Neural cell (in vitro differentiated cells): Measurements from ENCODE around the gene ALOXE3. TPM values are rescaled to one million over a fixed set of nuclear protein-coding genes. Genes with fewer than 3 reads are reported as not detected.
A peak's percentile ranks its signal among the peaks of the same experiment; 100 is the strongest.

Source experiments
- H2AFZ ChIP-seq: fragments of 200-600, 300-800 bp; sonication (generic), shearing (Covaris generic); 2 replicates; pipeline ENCODE4 v1.6.0; 2014; ENCODE audit warnings: low read depth, mild to moderate bottlenecking, antibody characterized with exemption, low read length, moderate library complexity
- H3F3A ChIP-seq: fragments of 200-600 bp; shearing (Covaris generic); 2 replicates; pipeline ENCODE4 v1.6.1; 2016; ENCODE audit warnings: mild to moderate bottlenecking, moderate library complexity, mixed read lengths, antibody characterized with exemption, low read length; ENCODE audit not compliant: insufficient read depth, poor library complexity, severe bottlenecking
- H3K27ac ChIP-seq: fragments of 200-600, 300-800 bp; sonication (generic), shearing (Covaris generic); 2 replicates; pipeline ENCODE4 v1.5.1; 2014; ENCODE audit warnings: mild to moderate bottlenecking, low read length, moderate library complexity
- H3K27me3 ChIP-seq: fragments of 300-800, 200-600 bp; sonication (generic), shearing (Covaris generic); 2 replicates; pipeline ENCODE4 v1.6.0; 2014; ENCODE audit warnings: mild to moderate bottlenecking, low read depth, low read length, moderate library complexity; ENCODE audit not compliant: insufficient read depth
- H3K36me3 ChIP-seq: fragments of 300-800, 200-600 bp; sonication (generic), shearing (Covaris generic); 2 replicates; pipeline ENCODE4 v1.5.1; 2014; ENCODE audit warnings: mild to moderate bottlenecking, antibody characterized with exemption, low read length, moderate library complexity; ENCODE audit not compliant: insufficient read depth
- H3K4me2 ChIP-seq: fragments of 300-800, 200-600 bp; sonication (generic), shearing (Covaris generic); 2 replicates; pipeline ENCODE4 v1.6.0; 2014; ENCODE audit warnings: mild to moderate bottlenecking, low read length
- H3K4me3 ChIP-seq: fragments of 300-800, 200-600 bp; sonication (generic), shearing (Covaris generic); 2 replicates; pipeline ENCODE4 v1.5.1; 2014; ENCODE audit warnings: mild to moderate bottlenecking, low read length, moderate library complexity
- H3K79me2 ChIP-seq: fragments of 200-600 bp; shearing (Covaris generic); replicated peaks from 2 replicates; pipeline ENCODE4 v1.6.0; 2014; ENCODE audit warnings: mild to moderate bottlenecking, low read length, moderate library complexity; ENCODE audit not compliant: insufficient read depth
- H3K9ac ChIP-seq: fragments of 300-800, 200-600 bp; sonication (generic), shearing (Covaris generic); 2 replicates; pipeline ENCODE4 v1.6.1; 2016; ENCODE audit warnings: mild to moderate bottlenecking, low read length, mixed read lengths
- H3K9me2 ChIP-seq: fragments of 200-600 bp; shearing (Covaris generic); 2 replicates; pipeline ENCODE4 v1.6.1; 2016; ENCODE audit warnings: mild to moderate bottlenecking, low read length, mixed read lengths; ENCODE audit not compliant: insufficient read depth
- H3K9me3 ChIP-seq: fragments of 200-600, 300-800 bp; sonication (generic), shearing (Covaris generic); 2 replicates; pipeline ENCODE4 v1.6.1; 2016; ENCODE audit warnings: mild to moderate bottlenecking, mixed run types, low read length, moderate library complexity, mixed read lengths
- H4K20me1 ChIP-seq: fragments of 200-600 bp; shearing (Covaris generic); 2 replicates; pipeline ENCODE4 v1.6.1; 2016; ENCODE audit warnings: mild to moderate bottlenecking, mixed run types; ENCODE audit not compliant: insufficient read depth
- EP300 ChIP-seq: fragments of 450-650 bp; conservative IDR thresholded peaks from 2 replicates; pipeline ENCODE4 v1.6.1; 2014; ENCODE audit warnings: antibody characterized with exemption, mild to moderate bottlenecking, moderate library complexity; ENCODE audit not compliant: poor library complexity, severe bottlenecking
- EZH2 ChIP-seq: fragments of 200-600, 300-800 bp; shearing (Covaris generic), sonication (generic); IDR thresholded peaks from 2 replicates; pipeline ENCODE4 v1.6.1; 2014; ENCODE audit warnings: antibody characterized with exemption, low read length, borderline replicate concordance, mild to moderate bottlenecking; ENCODE audit not compliant: insufficient read depth, poor library complexity, severe bottlenecking
- MXI1 ChIP-seq: fragments of 450-650 bp; conservative IDR thresholded peaks from 2 replicates; pipeline ENCODE4 v1.6.1; 2014; ENCODE audit warnings: antibody characterized with exemption, mild to moderate bottlenecking; ENCODE audit not compliant: poor library complexity, severe bottlenecking
- POLR2AphosphoS5 ChIP-seq: IDR thresholded peaks from 2 replicates; pipeline ENCODE4 v1.6.1; 2012
- RAD21 ChIP-seq: fragments of 450-650 bp; conservative IDR thresholded peaks from 2 replicates; pipeline ENCODE4 v1.6.1; 2014; ENCODE audit warnings: antibody characterized with exemption, mild to moderate bottlenecking, moderate library complexity
- SMC3 ChIP-seq: fragments of 450-650 bp; conservative IDR thresholded peaks from 2 replicates; pipeline ENCODE4 v1.6.1; 2014; ENCODE audit warnings: antibody characterized with exemption, mild to moderate bottlenecking, moderate library complexity; ENCODE audit not compliant: poor library complexity
- TAF1 ChIP-seq: IDR thresholded peaks from 2 replicates; pipeline ENCODE4 v1.6.1; 2012; ENCODE audit warnings: low read depth
- polyA plus RNA-seq: library from polyadenylated mRNA; depleted of rRNA; stranded (reverse); fragments of >200 nt; gene quantifications from 2 replicates; pipeline ENCODE4 v1.2.3, GENCODE V29; 2014
- TF ChIP-seq, protein P1 (sequence below): IDR thresholded peaks from 2 replicates; pipeline ENCODE4 v1.6.1; 2012; ENCODE audit warnings: borderline replicate concordance
- TF ChIP-seq, protein P2 (sequence below): fragments of 450-650 bp; IDR thresholded peaks from 2 replicates; pipeline ENCODE4 v1.5.1; 2014; ENCODE audit warnings: antibody characterized with exemption, mild to moderate bottlenecking, moderate library complexity; ENCODE audit not compliant: poor library complexity, severe bottlenecking

Gene ALOXE3
- polyA plus RNA-seq, 1 donor from 2014 or later: 0.77 TPM

DNA sequence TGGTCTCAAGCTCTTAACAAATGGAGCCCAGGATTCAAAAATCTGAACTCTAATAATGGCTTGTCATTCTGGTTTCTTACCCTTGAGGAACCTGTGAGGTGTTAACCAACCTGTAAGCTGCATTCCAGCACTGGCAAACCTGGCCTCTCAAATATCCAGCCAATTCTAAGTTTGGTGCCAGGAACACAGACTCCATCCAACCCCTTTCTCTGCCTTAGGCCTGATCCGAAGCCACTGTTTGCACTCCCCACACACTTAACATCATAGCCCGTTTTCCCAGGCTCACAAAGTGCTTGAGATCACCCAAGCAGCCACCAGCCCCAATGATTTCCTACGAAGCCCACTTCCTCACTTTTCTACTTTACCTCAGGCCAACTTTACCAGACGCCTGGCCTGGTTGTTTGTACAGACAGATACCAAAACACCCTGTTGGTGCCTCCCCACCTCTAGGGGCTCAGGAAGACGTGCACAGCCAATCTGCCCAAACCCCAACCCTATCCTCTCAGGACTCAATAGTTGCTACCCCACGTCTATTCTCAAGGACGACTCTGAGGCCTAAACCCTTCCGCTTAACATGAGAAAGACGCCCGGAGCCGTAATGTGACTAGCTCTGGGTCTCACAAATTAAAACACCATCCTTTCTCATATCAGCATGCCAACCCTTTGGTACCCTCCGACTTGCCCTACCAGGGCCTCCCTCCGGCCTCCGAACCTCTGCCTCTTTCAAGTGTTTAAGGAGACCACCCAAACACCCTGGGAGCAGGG, 37.1 kb upstream of the ALOXE3 start:
- peak overlapping the region; percentile 75 for H3K27ac ChIP-seq
- H4K20me1 ChIP-seq: peaks cover 7% of the 10 kb centered on the region
- H3K36me3 ChIP-seq: no peaks in the 10 kb centered on the region
- no peaks in the 10 kb centered on the region for H3K27me3 ChIP-seq
- peaks cover 17% of the 10 kb centered on the region for H3K79me2 ChIP-seq
- peak overlapping the region; percentile 67 for H3K4me3 ChIP-seq
- H3K4me2 ChIP-seq: peak overlapping the region; percentile 52
- no peaks in the 10 kb centered on the region for H3K9me2 ChIP-seq
- peaks cover 6% of the 10 kb centered on the region for H3F3A ChIP-seq
- no peaks in the 10 kb centered on the region for H3K9me3 ChIP-seq
- H2AFZ ChIP-seq: no peak overlapping the region
- TF ChIP-seq RAD21 (no peak), EP300 (no peak), EZH2 (no peak), POLR2AphosphoS5 (no peak), TAF1 (no peak), SMC3 (no peak), MXI1 (no peak)
- TF ChIP-seq, protein P1, sequence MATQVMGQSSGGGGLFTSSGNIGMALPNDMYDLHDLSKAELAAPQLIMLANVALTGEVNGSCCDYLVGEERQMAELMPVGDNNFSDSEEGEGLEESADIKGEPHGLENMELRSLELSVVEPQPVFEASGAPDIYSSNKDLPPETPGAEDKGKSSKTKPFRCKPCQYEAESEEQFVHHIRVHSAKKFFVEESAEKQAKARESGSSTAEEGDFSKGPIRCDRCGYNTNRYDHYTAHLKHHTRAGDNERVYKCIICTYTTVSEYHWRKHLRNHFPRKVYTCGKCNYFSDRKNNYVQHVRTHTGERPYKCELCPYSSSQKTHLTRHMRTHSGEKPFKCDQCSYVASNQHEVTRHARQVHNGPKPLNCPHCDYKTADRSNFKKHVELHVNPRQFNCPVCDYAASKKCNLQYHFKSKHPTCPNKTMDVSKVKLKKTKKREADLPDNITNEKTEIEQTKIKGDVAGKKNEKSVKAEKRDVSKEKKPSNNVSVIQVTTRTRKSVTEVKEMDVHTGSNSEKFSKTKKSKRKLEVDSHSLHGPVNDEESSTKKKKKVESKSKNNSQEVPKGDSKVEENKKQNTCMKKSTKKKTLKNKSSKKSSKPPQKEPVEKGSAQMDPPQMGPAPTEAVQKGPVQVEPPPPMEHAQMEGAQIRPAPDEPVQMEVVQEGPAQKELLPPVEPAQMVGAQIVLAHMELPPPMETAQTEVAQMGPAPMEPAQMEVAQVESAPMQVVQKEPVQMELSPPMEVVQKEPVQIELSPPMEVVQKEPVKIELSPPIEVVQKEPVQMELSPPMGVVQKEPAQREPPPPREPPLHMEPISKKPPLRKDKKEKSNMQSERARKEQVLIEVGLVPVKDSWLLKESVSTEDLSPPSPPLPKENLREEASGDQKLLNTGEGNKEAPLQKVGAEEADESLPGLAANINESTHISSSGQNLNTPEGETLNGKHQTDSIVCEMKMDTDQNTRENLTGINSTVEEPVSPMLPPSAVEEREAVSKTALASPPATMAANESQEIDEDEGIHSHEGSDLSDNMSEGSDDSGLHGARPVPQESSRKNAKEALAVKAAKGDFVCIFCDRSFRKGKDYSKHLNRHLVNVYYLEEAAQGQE: no peak
- TF ChIP-seq, protein P2, sequence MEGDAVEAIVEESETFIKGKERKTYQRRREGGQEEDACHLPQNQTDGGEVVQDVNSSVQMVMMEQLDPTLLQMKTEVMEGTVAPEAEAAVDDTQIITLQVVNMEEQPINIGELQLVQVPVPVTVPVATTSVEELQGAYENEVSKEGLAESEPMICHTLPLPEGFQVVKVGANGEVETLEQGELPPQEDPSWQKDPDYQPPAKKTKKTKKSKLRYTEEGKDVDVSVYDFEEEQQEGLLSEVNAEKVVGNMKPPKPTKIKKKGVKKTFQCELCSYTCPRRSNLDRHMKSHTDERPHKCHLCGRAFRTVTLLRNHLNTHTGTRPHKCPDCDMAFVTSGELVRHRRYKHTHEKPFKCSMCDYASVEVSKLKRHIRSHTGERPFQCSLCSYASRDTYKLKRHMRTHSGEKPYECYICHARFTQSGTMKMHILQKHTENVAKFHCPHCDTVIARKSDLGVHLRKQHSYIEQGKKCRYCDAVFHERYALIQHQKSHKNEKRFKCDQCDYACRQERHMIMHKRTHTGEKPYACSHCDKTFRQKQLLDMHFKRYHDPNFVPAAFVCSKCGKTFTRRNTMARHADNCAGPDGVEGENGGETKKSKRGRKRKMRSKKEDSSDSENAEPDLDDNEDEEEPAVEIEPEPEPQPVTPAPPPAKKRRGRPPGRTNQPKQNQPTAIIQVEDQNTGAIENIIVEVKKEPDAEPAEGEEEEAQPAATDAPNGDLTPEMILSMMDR: no peak
- peak overlapping the region; percentile 67 for H3K9ac ChIP-seq

DNA sequence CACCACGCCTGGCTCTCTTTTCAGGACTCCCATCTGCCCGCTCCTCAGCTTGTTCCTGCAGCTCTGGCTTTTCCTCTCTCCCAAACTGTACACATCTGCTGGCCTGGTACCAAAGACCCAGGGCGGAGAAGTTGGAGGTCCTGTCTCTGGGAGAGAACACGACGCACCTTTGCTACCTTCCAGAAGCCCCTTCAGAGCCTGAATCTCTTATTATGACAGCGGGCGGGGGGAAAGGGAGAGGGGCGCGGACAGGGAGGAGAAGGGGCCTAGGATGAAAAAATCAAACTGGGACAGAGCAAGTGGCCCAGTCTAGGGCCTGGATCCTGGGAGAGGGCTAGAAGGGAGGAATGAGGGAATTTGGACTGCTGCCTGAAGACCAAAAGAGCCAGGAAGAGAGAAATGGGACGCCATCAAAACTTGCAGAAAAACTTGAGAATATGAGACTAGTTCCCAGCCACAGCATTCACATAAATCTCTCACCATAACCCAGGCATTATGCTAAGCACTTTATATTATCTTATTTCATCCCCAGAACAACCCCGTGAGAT, 36.4 kb upstream of the ALOXE3 start:
- peak overlapping the region; percentile 95 for H3K9ac ChIP-seq
- no peak overlapping the region for H2AFZ ChIP-seq
- peak overlapping the region; percentile 95 for H3K27ac ChIP-seq

More for the DNA sequence above, 36.4 kb upstream of the ALOXE3 start:
- Histone ChIP-seq H3K9me3 (no peaks in the 10 kb centered on the region), H3F3A (peaks cover 6% of the 10 kb centered on the region), H3K4me2 (no peak overlapping the region), H3K79me2 (peaks cover 10% of the 10 kb centered on the region), H3K4me3 (peak overlapping the region; percentile 55), H3K27me3 (no peaks in the 10 kb centered on the region), H3K36me3 (no peaks in the 10 kb centered on the region), H3K9me2 (no peaks in the 10 kb centered on the region), H4K20me1 (peaks cover 2% of the 10 kb centered on the region)
- TF ChIP-seq MXI1 (no peak), EZH2 (no peak), EP300 (no peak), SMC3 (no peak), RAD21 (no peak), POLR2AphosphoS5 (no peak), TAF1 (no peak)
- TF ChIP-seq, protein P2: no peak
- TF ChIP-seq, protein P1: no peak
